ENCODE measurements around the gene ARMCX4. TPM values are rescaled to one million over a fixed set of nuclear protein-coding genes. Genes with fewer than 3 reads are reported as not detected.

Gene ARMCX4
- 10 to 100 TPM in 3 of 4 donors, 1 to 10 TPM in 1; 3.2 to 34.4 (median 23.0) TPM for total RNA-seq

GRCh38 chrX:101485212-101485949 is at the start of gene ARMCX4:
Gene ARMCX4 (plus strand): TSS chrX:101485456. CDS start chrX:101488590, 3,134 bp downstream.
- Histone ChIP-seq H3K27me3 (no peaks in the 10 kb centered on the region), H3K4me1 (no peaks in the 10 kb centered on the region), H3K4me3 (peak within 1 kb of the TSS; percentile 33 to 45), H3K9me3 (no peaks in the 10 kb centered on the region), H3K27ac (peak within 1 kb of the TSS; percentile 45 to 58), H3K36me3 (no peaks in the 10 kb centered on the region)
- intact Hi-C loops (cut with DNase I; ENCODE audit: low total_unique reads): no loop called here
- TF ChIP-seq POLR2A (IDR thresholded peaks at IDR 0.05) (peak in 1 of 2 donors; percentile 48), CTCF (IDR thresholded peaks at IDR 0.05) (no peak)
- peak; percentile 57 to 58 for DNase-seq

DNA sequence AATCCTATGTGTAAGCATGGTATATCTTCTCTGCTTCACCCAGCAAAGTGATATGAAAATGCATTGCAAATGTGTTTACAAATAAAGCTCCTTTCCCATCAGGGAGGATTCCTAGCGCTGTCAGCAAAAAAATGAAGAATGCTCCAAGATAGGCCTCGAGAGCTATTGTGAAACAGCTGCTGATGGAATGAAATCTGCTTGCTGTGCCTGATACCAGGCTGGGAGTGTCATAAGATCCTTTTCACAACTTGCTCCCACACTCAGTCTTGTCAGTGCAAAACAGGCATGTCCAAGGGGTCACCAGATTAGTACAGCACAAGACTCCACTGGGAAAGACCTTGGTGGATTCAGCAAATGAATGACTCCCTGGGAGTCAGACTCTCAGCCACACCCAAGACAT is 43.2 kb upstream of the ARMCX4 start:
- no peaks in the 10 kb centered on the region for H3K27me3 ChIP-seq
- intact Hi-C loops (cut with DNase I; ENCODE audit: low total_unique reads): no loop called here

DNA sequence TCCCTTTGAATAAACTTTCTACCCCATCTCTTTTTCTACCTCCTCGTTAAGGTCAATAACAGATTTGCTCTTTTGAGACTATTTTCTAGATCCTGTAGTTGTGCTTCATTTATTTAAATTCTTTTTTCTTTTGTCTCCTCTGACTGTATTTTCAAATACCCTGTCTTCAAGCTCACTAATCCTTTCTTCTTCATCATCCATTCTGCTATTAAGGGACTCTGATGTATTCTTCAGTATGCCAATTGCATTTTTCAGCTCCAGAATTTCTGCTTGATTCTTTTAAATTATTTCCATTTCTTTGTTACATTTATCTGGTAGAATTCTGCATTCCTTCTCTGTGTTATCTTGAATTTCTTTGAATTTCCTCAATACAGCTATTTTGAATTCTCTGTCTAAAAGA is 36.0 kb upstream of the ARMCX4 start:
- no peak for DNase-seq
- no peak for TF ChIP-seq CTCF (IDR thresholded peaks at IDR 0.05)
- TF ChIP-seq POLR2A (IDR thresholded peaks at IDR 0.05): no peak
- Histone ChIP-seq H3K4me3 (no peak overlapping the region), H3K27ac (no peak overlapping the region), H3K27me3 (no peaks in the 10 kb centered on the region), H3K4me1 (no peaks in the 10 kb centered on the region), H3K9me3 (no peaks in the 10 kb centered on the region), H3K36me3 (no peaks in the 10 kb centered on the region)
- intact Hi-C loops (cut with DNase I; ENCODE audit: low total_unique reads): no loop called here

More for the DNA sequence above, 43.2 kb upstream of the ARMCX4 start:
- Histone ChIP-seq H3K27ac (no peak overlapping the region), H3K4me1 (no peaks in the 10 kb centered on the region), H3K4me3 (no peak overlapping the region), H3K9me3 (no peaks in the 10 kb centered on the region), H3K36me3 (no peaks in the 10 kb centered on the region)
- DNase-seq: no peak
- TF ChIP-seq CTCF (IDR thresholded peaks at IDR 0.05): no peak
- TF ChIP-seq POLR2A (IDR thresholded peaks at IDR 0.05): no peak

GRCh38 chrX:101450085-101450484 is 35.2 kb upstream of the ARMCX4 start:
- no peak for TF ChIP-seq POLR2A (IDR thresholded peaks at IDR 0.05)
- TF ChIP-seq CTCF (IDR thresholded peaks at IDR 0.05): no peak
- no peaks in the 10 kb centered on the region for H3K9me3 ChIP-seq
- no peak overlapping the region for H3K4me3 ChIP-seq
- intact Hi-C loops (cut with DNase I; ENCODE audit: low total_unique reads): no loop called here
- DNase-seq: no peak
- no peaks in the 10 kb centered on the region for H3K27me3 ChIP-seq
- H3K4me1 ChIP-seq: no peaks in the 10 kb centered on the region
- H3K36me3 ChIP-seq: no peaks in the 10 kb centered on the region
- H3K27ac ChIP-seq: no peak overlapping the region

GRCh38 chrX:101450961-101451360 is 34.3 kb upstream of the ARMCX4 start:
- Histone ChIP-seq H3K27me3 (no peaks in the 10 kb centered on the region), H3K4me1 (no peaks in the 10 kb centered on the region), H3K36me3 (no peaks in the 10 kb centered on the region), H3K27ac (no peak overlapping the region), H3K4me3 (no peak overlapping the region), H3K9me3 (no peaks in the 10 kb centered on the region)
- intact Hi-C loops (cut with DNase I; ENCODE audit: low total_unique reads): no loop called here
- no peak for TF ChIP-seq POLR2A (IDR thresholded peaks at IDR 0.05)
- TF ChIP-seq CTCF (IDR thresholded peaks at IDR 0.05): no peak
- DNase-seq: no peak
